ENCODE results near the gene KIF21A.

The KIF21A gene

GRCh38 chr12:39443081-39443928, at the start of gene KIF21A:
KIF21A (minus strand) TSS chr12:39443120; CDS start chr12:39442970, 150 bp downstream.
- peaks cover 44% of the 10 kb centered on the region for H3K79me2 ChIP-seq (ENCODE audit: insufficient read depth, low read depth)
- peak within 1 kb of the TSS; percentile 77 for H3K27ac ChIP-seq
- TF ChIP-seq CTCF (conservative IDR thresholded peaks at IDR 0.05; ENCODE audit: low read depth, low read length) = no peak
- H3K4me3 ChIP-seq (IDR thresholded peaks at IDR 0.05; ENCODE audit: insufficient read depth, low read depth, low read length) = no peak within 1 kb of the TSS
- no peaks in the 10 kb centered on the region for H3K36me3 ChIP-seq (ENCODE audit: insufficient read depth)
- H3K4me2 ChIP-seq = peak within 1 kb of the TSS; percentile 95
- no peaks in the 10 kb centered on the region for H3K27me3 ChIP-seq (ENCODE audit: insufficient read depth, low read depth)
- peaks cover 34% of the 10 kb centered on the region for H3K4me1 ChIP-seq (ENCODE audit: low read depth, poor library complexity, severe bottlenecking)
- H4K20me1 ChIP-seq (ENCODE audit: insufficient read depth) = peaks cover 4% of the 10 kb centered on the region; the same call in 1 of the 2 replicates
- H2AFZ ChIP-seq (ENCODE audit: low read depth) = peak within 1 kb of the TSS; percentile 88
- peak within 1 kb of the TSS; percentile 91 for H3K9ac ChIP-seq

- no peak for TF ChIP-seq CTCF (conservative IDR thresholded peaks at IDR 0.05; ENCODE audit: low read depth, low read length)
- Histone ChIP-seq H3K27me3 (ENCODE audit: insufficient read depth, low read depth) (no peaks in the 10 kb centered on the region), H3K4me2 (no peak overlapping the region), H3K9ac (no peak overlapping the region), H2AFZ (ENCODE audit: low read depth) (no peak overlapping the region), H3K27ac (no peak overlapping the region), H3K79me2 (ENCODE audit: insufficient read depth, low read depth) (no peaks in the 10 kb centered on the region), H3K36me3 (ENCODE audit: insufficient read depth) (no peaks in the 10 kb centered on the region), H3K4me3 (IDR thresholded peaks at IDR 0.05; ENCODE audit: insufficient read depth, low read depth, low read length) (no peak overlapping the region), H4K20me1 (ENCODE audit: insufficient read depth) (no peaks in the 10 kb centered on the region), H3K4me1 (ENCODE audit: low read depth, poor library complexity, severe bottlenecking) (no peaks in the 10 kb centered on the region)
Measured at GRCh38 chr12:39490500-39491282, 47.8 kb upstream of the KIF21A start.

- Histone ChIP-seq H3K9ac (no peak overlapping the region), H3K4me2 (no peak overlapping the region), H3K27ac (no peak overlapping the region), H3K27me3 (ENCODE audit: insufficient read depth, low read depth) (no peaks in the 10 kb centered on the region), H3K4me3 (IDR thresholded peaks at IDR 0.05; ENCODE audit: insufficient read depth, low read depth, low read length) (no peak overlapping the region), H4K20me1 (ENCODE audit: insufficient read depth) (no peaks in the 10 kb centered on the region), H3K79me2 (ENCODE audit: insufficient read depth, low read depth) (no peaks in the 10 kb centered on the region), H3K4me1 (ENCODE audit: low read depth, poor library complexity, severe bottlenecking) (no peaks in the 10 kb centered on the region), H2AFZ (ENCODE audit: low read depth) (no peak overlapping the region), H3K36me3 (ENCODE audit: insufficient read depth) (no peaks in the 10 kb centered on the region)
- no peak for TF ChIP-seq CTCF (conservative IDR thresholded peaks at IDR 0.05; ENCODE audit: low read depth, low read length)
Measured at GRCh38 chr12:39483597-39483996, 40.7 kb upstream of the KIF21A start.

- H3K9ac ChIP-seq = no peak overlapping the region
- H3K4me1 ChIP-seq (ENCODE audit: low read depth, poor library complexity, severe bottlenecking) = no peaks in the 10 kb centered on the region
- H3K36me3 ChIP-seq (ENCODE audit: insufficient read depth) = no peaks in the 10 kb centered on the region
- no peak for TF ChIP-seq CTCF (conservative IDR thresholded peaks at IDR 0.05; ENCODE audit: low read depth, low read length)
- H3K79me2 ChIP-seq (ENCODE audit: insufficient read depth, low read depth) = no peaks in the 10 kb centered on the region
- no peaks in the 10 kb centered on the region for H4K20me1 ChIP-seq (ENCODE audit: insufficient read depth)
- H2AFZ ChIP-seq (ENCODE audit: low read depth) = no peak overlapping the region
- H3K27me3 ChIP-seq (ENCODE audit: insufficient read depth, low read depth) = no peaks in the 10 kb centered on the region
- no peak overlapping the region for H3K27ac ChIP-seq
- no peak overlapping the region for H3K4me2 ChIP-seq
- no peak overlapping the region for H3K4me3 ChIP-seq (IDR thresholded peaks at IDR 0.05; ENCODE audit: insufficient read depth, low read depth, low read length)
Measured at GRCh38 chr12:39483042-39483441, 40.1 kb upstream of the KIF21A start.

All from KMS-11 (cell line).